Panc1 (cell line): ENCODE data around the gene SIK3.

Source experiments
- CTCF ChIP-seq: fragments of 450-650 bp; IDR thresholded peaks from 2 replicates; pipeline ENCODE4 v1.5.1; 2017; ENCODE audit warnings: mild to moderate bottlenecking
- POLR2AphosphoS5 ChIP-seq: IDR thresholded peaks from 2 replicates; pipeline ENCODE4 v1.6.1; 2012; ENCODE audit warnings: mild to moderate bottlenecking, low read depth, low read length, moderate library complexity
- SIN3A ChIP-seq: IDR thresholded peaks from 2 replicates; pipeline ENCODE4 v1.6.1; 2012; ENCODE audit warnings: low read depth, mild to moderate bottlenecking, low read length, moderate library complexity, borderline replicate concordance; ENCODE audit not compliant: insufficient read depth

- no peak for TF ChIP-seq CTCF
- no peak for TF ChIP-seq POLR2AphosphoS5
- no peak for TF ChIP-seq SIN3A
Measured at GRCh38 chr11:116819049-116819448, 279.2 kb downstream of the SIK3 start.
